ENCODE data around the gene EFNA1. TPM values are rescaled to one million over a fixed set of nuclear protein-coding genes. Genes with fewer than 3 reads are reported as not detected.

Gene EFNA1
- total and polyA plus RNA-seq, 2 of the 13 experiments (the other 11 are each of a cell fraction or from before 2014, with no cell fraction given): 81.8 to 874 TPM

GRCh38 chr1:155107309-155108264 is 20.1 kb upstream of the EFNA1 start (continued):
- no peak for TF ChIP-seq HNRNPH1 (optimal IDR thresholded peaks at IDR 0.05; ENCODE audit: low read depth, low read length)
- no peak for TF ChIP-seq NBN (conservative IDR thresholded peaks at IDR 0.05)
- peak; percentile 38; the same call in 1 of the 2 replicates for TF ChIP-seq ZMYM3 (CRISPR knock-in tag; IDR thresholded peaks at IDR 0.05)

- Histone ChIP-seq H3K9me3 (ENCODE audit: low read length) (no peaks in the 10 kb centered on the region), H3K36me3 (replicated peaks in 1 of 2; ENCODE audit: control insufficient read depth in 1 of 2, insufficient read depth in 2 of 2, low read length in 2 of 2) (no peaks in the 10 kb centered on the region), H3K9ac (ENCODE audit: insufficient read depth, low read depth, low read length) (no peak overlapping the region), H3K4me1 (ENCODE audit: insufficient read depth, low read length) (peaks cover 69% of the 10 kb centered on the region), H4K20me1 (ENCODE audit: insufficient read depth, low read length) (no peaks in the 10 kb centered on the region), H3K27ac (ENCODE audit: extremely low read length, insufficient read depth, low read length) (no peak overlapping the region), H3K4me2 (ENCODE audit: low read depth, low read length) (no peak overlapping the region), H3K79me2 (ENCODE audit: insufficient read depth, low read length) (no peaks in the 10 kb centered on the region), H3K4me3 (replicated peaks in 1 of 3; ENCODE audit: insufficient read depth in 1 of 3, low read depth in 2 of 3, low read length in 3 of 3) (no peak overlapping the region), H3K27me3 (ENCODE audit: control insufficient read depth in 1 of 2, insufficient read depth in 2 of 2, low read length in 2 of 2) (no peaks in the 10 kb centered on the region), H2AFZ (ENCODE audit: low read length) (no peak overlapping the region)
- BruUV-seq (replicated peaks): no TSS peak
- ATAC-seq: no peak
- in situ Hi-C loops (cut with HindIII; ENCODE audit: extremely low pct_ligation_motif_present, low pct_unique_long_range_greater_than_20kb) (no loop called here), intact Hi-C loops (cut with micrococcal nuclease; ENCODE audit: unreplicated experiment) (no loop called here)
- FAIRE-seq: no peak
- TF ChIP-seq SMAD3 (CRISPR knock-in tag; IDR thresholded peaks at IDR 0.05): no peak
- TF ChIP-seq ZNF30 (CRISPR knock-in tag; IDR thresholded peaks at IDR 0.05): no peak
- TF ChIP-seq RARG (CRISPR knock-in tag; IDR thresholded peaks at IDR 0.05; ENCODE audit: low read depth): no peak
- TF ChIP-seq SPEN (CRISPR knock-in tag; IDR thresholded peaks at IDR 0.05; ENCODE audit: low read depth): no peak
- TF ChIP-seq, protein P1, sequence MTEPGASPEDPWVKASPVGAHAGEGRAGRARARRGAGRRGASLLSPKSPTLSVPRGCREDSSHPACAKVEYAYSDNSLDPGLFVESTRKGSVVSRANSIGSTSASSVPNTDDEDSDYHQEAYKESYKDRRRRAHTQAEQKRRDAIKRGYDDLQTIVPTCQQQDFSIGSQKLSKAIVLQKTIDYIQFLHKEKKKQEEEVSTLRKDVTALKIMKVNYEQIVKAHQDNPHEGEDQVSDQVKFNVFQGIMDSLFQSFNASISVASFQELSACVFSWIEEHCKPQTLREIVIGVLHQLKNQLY (CRISPR knock-in tag; IDR thresholded peaks at IDR 0.05): no peak
- no peak for TF ChIP-seq NFRKB (IDR thresholded peaks at IDR 0.05)
- no peak for TF ChIP-seq KDM6A (CRISPR knock-in tag; IDR thresholded peaks at IDR 0.05; ENCODE audit: low read depth)
- no peak for TF ChIP-seq ZNF567 (CRISPR knock-in tag; IDR thresholded peaks at IDR 0.05; ENCODE audit: borderline replicate concordance)
- no peak for TF ChIP-seq ATM (IDR thresholded peaks at IDR 0.05; ENCODE audit: borderline replicate concordance)
- no peak for TF ChIP-seq SUZ12 (IDR thresholded peaks at IDR 0.05; ENCODE audit: low read depth, low read length)
- no peak for TF ChIP-seq ARNT (IDR thresholded peaks at IDR 0.05)
- TF ChIP-seq ZZZ3 (CRISPR knock-in tag; IDR thresholded peaks at IDR 0.05; ENCODE audit: borderline replicate concordance): no peak
- no peak for TF ChIP-seq MEIS1 (CRISPR knock-in tag; IDR thresholded peaks at IDR 0.05; ENCODE audit: borderline replicate concordance)
- TF ChIP-seq SOX5 (CRISPR knock-in tag; IDR thresholded peaks at IDR 0.05; ENCODE audit: borderline replicate concordance): no peak
- TF ChIP-seq ZNF784 (CRISPR knock-in tag; IDR thresholded peaks at IDR 0.05; ENCODE audit: borderline replicate concordance): no peak
- no peak for TF ChIP-seq CSRNP2 (CRISPR knock-in tag; conservative IDR thresholded peaks at IDR 0.05; ENCODE audit: low read depth)
- TF ChIP-seq ZNF326 (CRISPR knock-in tag; IDR thresholded peaks at IDR 0.05; ENCODE audit: borderline replicate concordance): no peak
- WGBS (ENCODE audit: low lambda C conversion rate): 75% methylated on average over 5 of the region's 5 CpGs
- no peak for DNase-seq (ENCODE audit: low spot score)
- ChIA-PET CTCF (ENCODE audit: low intra/inter-chr PET ratio, low total read pairs) (no interaction called here), POLR2A (interaction anchor here (1.3 to 4.7 kb wide), 2 partner anchors 19 to 27 kb away, joined by 3 to 32 read pairs; partner anchors contain the start of genes EFNA1 and SLC50A1)
Measured at GRCh38 chr1:155108296-155108695, 19.4 kb upstream of the EFNA1 start.

All from HepG2 (cell line).